Activated CD8-positive, alpha-beta memory T cell treated with anti-CD3 and anti-CD28 coated beads for 4 hours (primary cell): ENCODE measurements around the gene LTBP2.

Experiments used
- DNase-seq, 2 donors: peaks; one replicate each; pipeline ENCODE4 v3.0.0-alpha.2; 2020; ENCODE audit warnings: low read depth in 2 of 2

Gene LTBP2

DNA sequence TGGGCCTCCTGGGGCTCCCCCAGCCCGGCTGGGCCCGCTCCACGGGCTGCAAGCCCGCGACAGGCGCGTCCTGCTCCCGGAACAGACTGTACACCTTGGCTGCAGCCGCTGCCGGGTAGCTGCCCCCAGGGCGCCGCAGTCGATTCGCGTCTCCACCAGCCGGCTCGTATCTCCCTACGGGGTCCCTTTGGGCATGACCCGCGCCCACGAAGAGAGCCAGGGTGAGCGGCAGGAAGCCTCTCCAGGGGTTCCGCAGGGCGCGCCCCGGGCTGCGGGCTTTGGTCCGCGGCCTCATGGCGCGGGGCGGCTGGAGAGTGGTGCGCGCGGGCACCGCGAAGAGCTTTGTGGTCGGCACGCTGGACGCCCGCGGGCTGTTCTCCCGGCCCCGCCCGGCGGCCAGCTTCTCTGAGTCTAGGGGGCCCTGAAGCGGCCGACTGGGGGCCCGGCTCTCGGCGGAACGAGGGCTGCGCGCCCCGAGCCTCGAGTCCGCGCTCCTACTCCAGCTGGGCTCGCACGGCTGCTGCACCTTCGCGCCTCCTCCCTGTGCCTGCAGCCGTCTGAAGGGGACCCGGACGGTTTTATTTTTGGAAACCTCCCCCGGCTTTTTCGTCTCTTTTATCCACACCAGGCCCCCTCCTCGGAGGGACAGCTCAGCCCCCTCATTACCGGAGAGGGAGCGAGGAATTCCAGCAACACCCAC lies at the start of gene LTBP2:
LTBP2 (minus strand) TSS at position 588 of the 700 bp plus-strand sequence; CDS start at position 295, 293 bp downstream.
- no peak for DNase-seq

DNA sequence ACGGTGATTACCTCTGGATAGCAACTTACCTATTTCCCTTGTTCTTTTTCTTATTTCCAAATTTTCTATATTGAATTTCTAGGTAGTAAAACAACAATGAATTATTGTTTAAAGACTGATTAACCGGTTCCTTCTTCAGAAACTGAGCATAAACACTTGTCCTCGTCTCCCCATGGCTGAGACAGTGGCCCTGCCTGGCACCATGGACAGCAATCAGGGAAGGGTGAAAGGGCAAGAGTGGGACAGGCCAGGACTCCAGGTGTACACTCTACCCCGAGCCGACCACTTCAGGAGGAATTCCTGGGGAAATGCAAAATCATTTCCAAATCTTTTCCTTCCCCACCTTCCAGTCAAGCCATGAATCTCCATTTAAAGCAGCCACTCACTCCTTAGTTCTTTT lies 48.8 kb upstream of the LTBP2 start:
- no peak for DNase-seq

DNA sequence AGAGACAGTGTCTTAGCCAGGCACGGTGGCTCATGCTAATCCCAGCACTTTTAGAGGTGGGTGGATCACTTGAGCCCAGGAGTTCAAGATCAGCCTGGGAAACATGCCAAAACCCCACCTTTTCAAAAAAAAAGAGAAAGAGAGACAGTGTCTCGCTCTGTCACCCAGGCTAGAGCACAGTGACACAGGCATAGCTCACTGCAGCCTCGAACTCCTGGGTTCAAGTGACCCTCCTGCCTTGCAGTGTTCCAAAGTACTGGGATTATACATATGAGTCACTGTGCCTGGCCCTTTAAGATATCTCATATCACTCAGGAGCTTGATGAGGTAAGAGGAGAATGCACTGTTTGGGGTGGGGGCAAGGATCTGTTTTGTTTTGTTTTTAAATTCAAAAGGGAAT lies 48.1 kb upstream of the LTBP2 start:
- no peak for DNase-seq

DNA sequence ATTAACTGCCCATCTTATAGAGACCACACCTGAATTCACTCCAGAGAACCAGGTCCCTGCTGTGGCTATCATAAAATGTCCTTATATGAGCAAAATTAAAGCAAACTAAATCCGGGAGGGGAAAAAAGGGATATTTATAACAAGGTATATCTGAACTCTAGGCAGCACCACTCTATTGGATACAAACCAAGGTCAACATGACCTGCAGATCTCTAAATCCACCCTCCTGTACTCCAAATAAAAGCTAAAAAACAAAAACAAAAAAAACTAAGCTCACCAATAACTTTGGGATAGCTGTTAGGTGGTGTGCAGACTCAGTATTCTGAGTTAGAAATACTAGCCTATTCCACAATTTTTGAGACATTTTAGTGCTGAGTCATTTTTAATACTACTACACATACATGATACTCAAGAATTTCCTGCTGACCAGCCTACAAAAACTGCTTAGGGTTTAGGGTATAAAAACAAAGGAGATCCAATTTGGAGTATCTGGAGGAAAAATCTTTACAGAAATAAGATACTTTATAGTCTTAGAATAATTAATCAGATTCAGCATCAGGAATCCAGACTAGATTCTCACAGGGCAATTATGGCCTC lies 46.6 kb upstream of the LTBP2 start:
- DNase-seq = no peak

DNA sequence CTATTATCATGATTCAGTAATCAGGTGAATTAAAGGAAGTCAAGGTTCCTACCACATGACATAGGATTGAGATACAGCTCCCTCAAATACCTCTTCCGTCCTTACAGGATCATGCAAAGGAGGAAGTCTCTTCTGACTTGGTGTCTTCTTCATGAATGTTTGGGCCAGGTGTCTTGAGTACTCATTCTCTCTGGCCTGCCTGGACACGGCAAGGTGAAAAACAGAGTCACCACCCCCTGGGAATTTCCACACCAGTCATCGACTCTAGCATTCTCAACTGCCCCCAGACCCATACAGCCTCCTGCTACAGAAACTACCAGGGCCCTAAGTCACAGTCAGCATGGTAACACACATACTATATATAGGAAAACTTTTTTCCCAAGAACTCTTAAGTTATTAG lies 44.9 kb upstream of the LTBP2 start:
- no peak for DNase-seq

DNA sequence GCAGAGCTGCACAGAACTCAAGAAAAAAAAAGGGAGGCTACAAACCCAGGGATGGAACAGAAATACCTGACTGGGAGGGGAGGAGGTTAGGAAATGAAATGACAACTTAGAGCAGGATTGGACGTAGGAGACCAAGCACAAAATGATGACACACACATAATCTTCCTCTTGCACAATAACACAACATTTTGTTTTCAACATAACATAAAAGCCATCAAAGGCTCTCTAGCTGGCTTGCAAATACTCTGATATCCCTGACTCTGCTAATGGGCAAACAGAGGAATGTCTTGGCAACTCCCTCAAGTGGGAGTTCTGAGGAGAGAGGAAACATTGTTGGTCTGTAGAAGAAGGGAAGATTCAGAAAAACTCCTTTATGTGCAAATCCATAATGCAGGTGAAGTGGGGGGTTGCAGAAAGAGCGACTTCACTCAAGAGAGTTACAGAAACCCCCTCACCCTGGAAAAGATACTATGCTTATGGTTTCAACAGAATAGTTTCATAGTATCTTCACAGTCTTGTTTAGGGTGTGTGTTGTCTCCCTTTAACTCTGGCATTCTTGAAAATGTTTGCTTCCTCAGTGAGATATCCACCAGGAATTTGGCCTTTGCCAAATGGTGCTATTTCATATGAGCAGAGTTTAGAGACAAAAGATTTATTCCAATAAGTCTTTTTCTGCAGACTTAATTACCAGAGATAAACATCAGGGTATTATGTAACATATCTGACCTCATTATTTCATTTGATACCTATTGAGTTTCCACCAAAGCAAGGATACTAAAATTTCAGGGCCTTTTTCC lies 43.8 kb upstream of the LTBP2 start:
- no peak for DNase-seq

DNA sequence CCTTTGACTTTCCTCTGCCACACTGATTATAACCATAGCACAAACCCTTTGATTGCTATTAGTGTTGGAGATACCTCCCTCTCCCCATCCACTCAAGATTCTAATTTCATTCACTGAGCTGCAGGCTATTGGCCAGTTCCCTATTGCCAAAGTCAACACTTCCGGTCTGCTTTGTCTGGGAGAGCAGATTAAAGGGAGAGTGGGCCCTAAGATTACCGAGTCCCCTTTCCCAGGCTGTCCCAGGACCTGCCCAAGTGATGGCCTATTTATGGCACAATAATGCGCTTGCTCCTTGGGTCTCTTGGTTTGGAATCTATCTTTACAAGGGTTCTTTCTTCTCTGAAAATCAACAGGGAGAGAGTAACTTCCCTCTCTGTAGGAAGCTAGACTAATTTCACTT lies 42.9 kb upstream of the LTBP2 start:
- DNase-seq = no peak

DNA sequence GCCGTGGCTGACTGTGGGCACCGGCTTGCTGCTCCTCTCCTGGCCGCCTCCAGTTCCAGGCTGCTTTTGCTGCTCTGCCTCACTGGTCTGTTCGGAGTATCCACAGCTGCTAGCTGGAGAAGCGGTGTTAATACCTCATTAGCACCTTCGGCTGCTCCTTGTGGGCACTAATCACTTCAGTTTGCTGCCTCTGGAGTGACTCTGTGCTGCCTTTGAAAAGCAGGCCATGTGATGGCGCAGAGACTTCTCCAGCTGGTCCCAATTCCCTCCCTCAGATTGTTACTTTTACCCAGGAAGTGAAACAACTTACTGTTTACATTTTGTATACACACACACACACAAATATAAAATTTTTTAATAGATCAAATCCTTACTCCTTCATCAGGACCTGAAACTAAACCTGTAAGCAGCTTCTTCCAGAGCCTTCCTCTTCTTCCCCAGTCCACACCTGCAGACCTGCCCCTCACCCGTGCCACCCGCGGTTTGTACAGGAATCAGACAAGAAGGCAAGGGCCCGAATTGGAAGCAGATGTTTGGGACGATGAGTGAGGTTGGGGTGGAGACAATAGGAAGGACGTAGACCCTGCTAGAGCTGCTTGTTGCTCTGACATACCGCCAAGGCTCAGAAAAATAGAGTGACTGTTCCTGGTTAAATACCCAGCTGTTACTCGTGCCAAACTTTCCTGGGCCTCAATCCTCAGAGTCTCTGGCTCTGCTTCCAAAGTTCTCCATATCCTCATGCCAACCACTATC lies 41.5 kb upstream of the LTBP2 start:
- DNase-seq = no peak

DNA sequence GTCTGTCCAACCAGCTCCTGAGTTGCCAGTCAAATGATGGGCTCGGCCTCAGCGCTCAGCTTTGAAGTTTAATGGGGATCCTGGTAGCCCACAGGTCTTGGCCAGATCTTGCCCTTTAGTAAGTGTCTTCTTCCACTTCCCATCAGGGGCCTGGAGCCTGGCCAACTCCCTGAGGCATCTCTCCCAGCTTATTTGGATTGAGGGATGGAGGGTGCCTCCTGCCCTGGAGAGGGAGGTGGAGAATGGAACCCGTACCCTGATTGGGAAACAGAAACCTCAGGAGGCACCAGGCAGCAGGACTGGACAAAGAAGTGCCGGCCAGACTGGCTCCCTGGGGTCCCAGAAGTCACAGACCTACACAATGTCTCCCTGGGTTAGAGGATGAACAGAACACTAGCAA lies 40.5 kb upstream of the LTBP2 start:
- DNase-seq = no peak

DNA sequence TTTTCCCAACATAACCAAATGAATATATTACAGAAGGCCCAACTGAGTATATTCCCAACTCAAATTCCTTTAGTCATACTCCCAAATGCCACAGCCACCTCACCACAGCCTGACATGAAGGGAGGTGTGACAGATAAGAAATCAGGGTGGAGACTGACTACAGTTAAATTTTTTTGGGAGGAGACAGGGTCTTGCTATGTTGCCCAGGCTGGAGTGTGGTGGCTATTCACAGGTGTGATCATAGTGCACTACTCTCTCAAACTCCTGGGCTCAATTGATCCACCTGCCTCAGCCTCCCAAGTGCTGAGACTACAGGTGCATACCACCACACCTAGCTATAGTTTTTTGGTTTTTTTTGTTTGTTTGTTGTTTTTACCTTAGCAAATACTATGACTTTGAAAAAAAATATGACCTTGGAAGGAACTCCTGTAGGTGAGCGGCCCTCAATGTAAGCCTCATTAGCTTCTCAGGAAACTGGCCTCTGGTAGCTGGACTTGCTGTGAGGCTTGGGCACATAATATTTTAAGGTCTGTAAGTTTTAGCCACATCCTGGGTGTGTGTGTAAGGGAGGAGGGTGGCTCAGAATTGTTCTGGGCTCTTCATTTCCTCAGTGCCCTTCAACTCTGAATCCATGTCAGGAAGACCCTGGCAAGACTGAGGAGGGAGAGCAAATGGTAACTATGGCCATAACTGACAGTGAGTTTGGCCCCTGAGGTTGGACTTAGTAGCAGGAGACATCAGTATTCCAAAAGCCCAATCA lies 39.1 kb upstream of the LTBP2 start:
- no peak for DNase-seq

DNA sequence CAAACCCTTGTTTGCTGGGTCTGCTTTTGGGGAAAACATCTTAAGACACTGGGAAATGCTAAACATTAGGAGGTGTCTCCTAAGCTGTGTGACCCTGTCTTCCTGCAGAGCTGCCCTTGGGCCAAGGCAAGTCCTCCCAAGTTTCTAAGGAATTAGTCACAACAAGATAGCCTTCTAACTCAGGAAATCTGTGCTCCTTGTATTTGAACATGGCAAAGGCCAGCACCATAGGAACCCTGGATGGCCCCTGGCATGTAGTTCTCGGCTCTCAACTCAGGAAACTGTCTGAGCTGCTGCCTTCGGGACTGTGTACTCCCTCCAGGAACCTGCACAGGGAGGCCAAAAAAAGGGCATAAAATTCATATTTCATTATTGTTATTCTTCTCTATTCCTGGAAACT lies 37.6 kb upstream of the LTBP2 start:
- no peak for DNase-seq

DNA sequence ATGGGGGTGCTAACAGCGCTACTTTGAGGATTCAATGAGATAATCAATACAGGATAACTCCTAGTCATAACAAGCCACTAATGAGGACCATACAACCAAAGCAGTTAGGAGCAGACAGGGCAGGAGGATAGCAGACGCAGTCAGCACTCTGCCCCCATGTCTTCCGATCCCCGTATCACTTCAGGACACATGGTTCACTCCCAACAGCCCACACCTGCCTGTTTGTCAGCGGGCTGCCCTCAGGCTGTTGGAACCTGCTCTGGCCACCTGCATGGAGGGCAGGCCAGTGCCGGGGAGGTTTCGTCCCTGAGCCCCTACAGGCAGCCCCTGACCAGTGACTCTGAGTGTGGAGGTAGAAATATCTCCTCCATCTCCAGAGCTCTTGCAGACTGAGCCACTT lies 37.1 kb upstream of the LTBP2 start:
- DNase-seq = no peak

DNA sequence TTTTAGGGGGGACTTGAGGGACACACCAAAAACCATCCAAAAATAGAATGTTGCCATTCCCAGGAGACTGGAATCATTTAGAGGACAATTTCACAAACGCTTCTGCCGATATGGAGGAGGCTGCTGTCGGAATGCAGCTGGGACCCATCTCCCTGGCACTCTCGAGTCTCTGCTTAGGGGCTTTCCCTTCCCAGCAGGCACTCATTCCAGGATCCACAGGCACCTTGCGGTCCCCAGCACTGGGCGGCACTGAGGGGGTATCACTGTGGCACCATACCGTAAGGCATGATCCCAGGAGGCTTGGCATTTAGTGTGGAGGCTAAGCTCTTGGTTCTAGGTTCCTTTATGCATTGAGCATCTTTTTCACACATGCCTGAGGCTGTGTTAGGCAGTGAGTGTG lies 36.6 kb upstream of the LTBP2 start:
- DNase-seq = no peak

DNA sequence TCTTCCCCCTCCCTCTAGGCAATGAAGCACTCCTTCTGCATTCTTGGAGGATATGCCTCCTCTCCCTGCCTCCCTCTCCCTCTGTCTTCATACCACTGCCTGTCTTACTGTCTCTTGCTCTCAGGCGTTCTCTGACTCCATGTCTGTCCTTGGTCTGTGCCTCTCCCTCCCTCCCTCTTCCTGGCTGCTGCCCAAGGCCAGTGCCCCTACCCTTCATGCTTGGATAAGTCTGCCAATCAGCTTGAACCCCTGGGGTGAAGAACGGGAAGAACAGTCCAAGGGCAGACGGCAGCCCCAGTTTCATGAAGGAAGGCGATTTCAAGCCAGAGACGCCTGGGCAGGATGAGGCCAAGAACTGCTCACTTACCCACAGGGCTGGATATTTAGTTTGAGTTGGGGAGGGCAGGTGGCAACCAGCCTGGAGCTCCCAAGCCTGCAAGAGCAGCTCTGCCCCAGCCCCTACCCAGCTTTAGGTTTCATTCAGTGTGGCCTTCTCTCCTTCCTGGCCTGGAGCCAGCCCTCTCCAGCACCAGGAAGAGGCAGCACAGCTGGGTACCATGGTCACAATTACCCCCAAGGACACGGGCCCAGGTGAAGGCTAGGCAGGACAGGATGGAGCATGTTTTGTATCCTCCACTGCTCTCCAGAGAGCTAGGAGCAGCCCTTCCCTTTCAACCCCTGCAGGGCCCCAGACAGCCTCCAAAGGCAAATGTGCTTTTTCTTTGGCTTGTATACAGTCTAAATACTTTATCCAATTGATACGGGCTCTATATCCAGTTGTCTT lies 35.8 kb upstream of the LTBP2 start:
- DNase-seq = no peak

DNA sequence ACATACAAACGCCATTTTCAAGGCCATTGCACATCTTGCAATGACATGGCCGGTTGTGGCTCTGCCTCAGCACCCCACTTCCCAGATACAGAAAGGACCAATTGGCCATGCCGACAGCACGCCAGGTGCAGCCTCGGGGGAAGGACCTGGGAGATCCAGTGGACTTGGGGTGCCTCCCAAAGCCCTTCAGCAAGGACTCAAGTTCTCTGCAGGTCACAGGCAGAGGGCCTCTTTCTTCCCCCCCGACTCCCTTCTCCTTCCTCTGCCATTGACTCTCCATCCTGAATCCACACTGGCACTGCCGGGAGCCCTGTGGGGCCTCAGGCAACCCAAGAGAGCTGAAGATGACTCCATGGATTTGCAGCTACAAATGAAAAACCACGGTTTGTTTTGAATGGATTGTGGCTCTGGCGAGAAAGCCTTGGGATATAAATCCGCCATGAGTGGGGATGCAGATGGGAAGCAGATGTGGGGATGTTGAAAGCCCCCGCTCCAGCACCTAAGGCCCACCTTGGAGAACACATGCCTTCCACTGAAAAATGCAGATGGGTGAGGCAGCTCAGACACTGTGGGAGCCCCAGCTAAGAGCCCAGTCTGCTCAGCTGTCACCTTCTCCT lies 35.1 kb upstream of the LTBP2 start:
- no peak for DNase-seq

DNA sequence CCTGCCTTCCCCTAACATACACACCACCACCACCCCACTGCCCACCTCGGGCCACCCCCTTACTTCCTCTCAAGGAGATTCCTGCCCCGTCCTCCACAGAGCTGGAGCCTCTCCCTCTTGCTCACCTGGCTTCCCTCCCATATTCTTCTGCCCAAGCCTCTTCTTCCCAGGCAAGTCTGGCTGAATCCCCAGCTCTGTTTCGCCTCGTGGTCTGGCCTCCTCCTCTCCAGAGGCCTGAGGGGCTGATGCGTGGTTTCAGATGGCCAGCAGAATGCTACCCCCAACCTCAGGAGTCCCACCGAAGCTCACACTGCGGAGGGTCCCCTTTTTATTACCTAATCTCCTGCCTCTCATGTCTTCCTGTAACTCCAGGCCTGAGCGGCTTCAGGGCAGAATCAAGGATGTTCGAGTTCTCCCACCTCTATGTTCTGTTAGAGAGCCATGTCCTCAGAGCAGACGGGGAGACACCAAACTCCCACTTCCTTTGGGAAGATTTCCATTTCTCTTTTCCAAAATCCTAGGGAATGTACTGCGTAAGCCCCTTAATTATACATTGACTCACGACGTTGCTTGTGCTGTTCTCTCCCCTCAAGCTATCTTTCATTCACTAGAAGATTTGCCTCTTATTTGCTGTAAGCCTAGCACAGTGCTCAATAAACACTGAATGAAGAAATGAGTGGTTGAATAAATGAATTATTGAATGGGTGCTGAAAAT lies 33.9 kb upstream of the LTBP2 start:
- no peak for DNase-seq

DNA sequence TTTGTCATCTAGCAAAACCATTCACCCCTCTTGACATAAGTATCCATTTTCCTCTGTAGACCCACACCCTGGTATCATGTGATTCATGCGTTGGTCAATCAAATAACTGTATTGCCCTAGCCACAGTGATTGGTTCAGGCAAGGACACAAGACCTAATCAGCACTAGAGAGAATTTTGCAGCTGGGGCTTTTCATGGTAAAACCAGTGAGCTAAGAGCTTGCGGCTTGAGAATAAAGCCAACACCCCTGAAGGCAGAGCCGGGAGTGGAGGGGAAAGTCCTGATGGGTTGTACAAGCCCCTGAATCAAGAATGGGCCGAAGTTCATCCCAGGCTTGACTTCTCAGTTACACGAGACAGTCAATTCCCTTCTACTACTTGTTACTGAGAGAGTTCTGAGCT lies 33.2 kb upstream of the LTBP2 start:
- DNase-seq = no peak

DNA sequence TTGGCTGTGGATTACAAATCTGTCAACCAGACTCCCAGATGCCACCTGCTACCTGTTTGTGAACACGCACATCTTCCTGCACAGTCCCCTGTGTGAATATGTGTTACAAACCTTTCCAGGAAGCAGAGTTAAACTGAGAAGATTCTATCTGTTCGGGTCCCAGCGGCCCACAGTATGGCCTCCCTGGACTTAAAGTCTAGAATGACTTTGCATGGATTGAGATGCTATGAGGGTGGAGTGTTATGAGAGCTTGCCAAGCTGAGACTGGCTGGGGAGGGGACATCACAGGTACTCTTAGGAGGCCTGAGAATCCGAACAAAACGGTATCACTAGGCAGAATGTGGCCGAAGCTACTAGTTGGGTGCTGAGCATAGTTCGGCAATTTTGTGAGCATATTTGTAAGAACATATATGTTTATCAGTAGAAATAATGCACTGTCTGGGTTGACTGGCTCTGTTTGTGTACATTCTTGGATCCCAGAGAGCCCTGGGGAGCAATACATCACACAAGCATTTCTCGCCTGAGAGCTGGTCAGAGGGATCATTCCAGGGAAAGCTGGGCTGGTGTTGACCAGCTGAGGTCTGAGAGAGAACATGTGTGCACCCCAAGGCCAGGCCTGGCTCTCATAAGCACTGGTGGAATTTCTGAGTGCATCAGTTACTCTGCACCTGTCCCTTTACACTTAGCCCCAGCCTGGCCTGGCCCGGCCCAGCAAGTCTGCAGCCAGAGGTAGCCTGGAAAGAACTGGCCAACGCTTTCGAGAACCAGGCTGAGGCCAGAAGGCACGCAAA lies 29.8 kb upstream of the LTBP2 start:
- no peak for DNase-seq

DNA sequence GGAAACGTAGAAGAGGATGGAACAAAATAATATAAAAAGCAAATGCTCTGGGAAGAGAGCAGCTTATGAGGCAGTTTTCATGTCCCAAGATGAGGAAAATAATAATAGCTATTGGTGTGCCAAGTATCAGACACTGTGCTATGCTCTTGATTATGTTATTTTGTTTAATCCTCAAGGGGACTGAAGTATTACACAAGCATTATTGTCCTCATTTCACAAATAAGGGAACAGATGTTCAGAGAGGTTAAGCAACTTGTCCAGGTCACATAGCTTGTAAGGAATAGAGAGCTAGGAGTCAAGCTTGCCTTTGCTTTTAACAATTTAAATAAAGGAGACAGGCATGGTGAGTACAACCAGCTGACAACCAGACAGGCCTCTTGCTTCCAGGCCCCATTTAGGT lies 26.9 kb upstream of the LTBP2 start:
- no peak for DNase-seq
